Upper lobe of left lung (tissue), 6 donors: ENCODE data around the gene DEK. TPM values are rescaled to one million over a fixed set of nuclear protein-coding genes. Genes with fewer than 3 reads are reported as not detected.

ENCODE experiments used
- ATAC-seq, 2 donors: fragments of 200-7000 bp; cut with Tn5 transposase; one replicate each; pipeline ENCODE4 v1.9.1; 2022; ENCODE audit warnings: mild to moderate bottlenecking in 2 of 2, moderate library complexity in 2 of 2; ENCODE audit not compliant: low FRiP score in 2 of 2
- DNase-seq, 2 donors: peaks; one replicate each; pipeline ENCODE4 v3.0.0-alpha.2; 2019 to 2020
- H3K27ac ChIP-seq, 4 donors: fragments of 200-600 bp; sonication (generic); one replicate each; pipeline ENCODE4 v1.5.1; 2016 to 2019
- H3K27me3 ChIP-seq, 4 donors: fragments of 200-600 bp; sonication (generic); one replicate each; pipeline ENCODE4 v1.5.1; 2017 to 2019
- H3K36me3 ChIP-seq, 4 donors: fragments of 200-600 bp; sonication (generic); one replicate each; pipeline ENCODE4 v1.5.1; 2016 to 2019
- H3K4me1 ChIP-seq, 4 donors: fragments of 200-600 bp; sonication (generic); one replicate each; pipeline ENCODE4 v1.5.1; 2018 to 2019
- H3K4me3 ChIP-seq, 4 donors: fragments of 200-600 bp; sonication (generic); one replicate each; pipeline ENCODE4 v1.5.1; 2017 to 2019; ENCODE audit warnings: mild to moderate bottlenecking in 2 of 4, moderate library complexity in 1 of 4
- H3K9me3 ChIP-seq, 4 donors: fragments of 200-600 bp; sonication (generic); one replicate each; pipeline ENCODE4 v1.5.1; 2018 to 2019
- CTCF ChIP-seq, 6 experiments: fragments of 450-650 bp in 4 of 6; fragments of 200-600 bp in 2 of 6; sonication (generic) in 2 of 6; IDR thresholded peaks; one replicate each; pipeline ENCODE4 v1.5.1; 2016 to 2019; ENCODE audit warnings: antibody characterized with exemption in 6 of 6
- EP300 ChIP-seq, 4 donors: sonication (generic); formaldehyde crosslinking; IDR thresholded peaks; one replicate each; pipeline ENCODE4 v1.5.1; 2017; ENCODE audit warnings: antibody characterized with exemption in 4 of 4, control low read depth in 2 of 4
- POLR2A ChIP-seq, 4 donors: fragments of 450-650 bp; IDR thresholded peaks; one replicate each; pipeline ENCODE4 v1.5.1; 2016 to 2017; ENCODE audit warnings: antibody characterized with exemption in 4 of 4, mild to moderate bottlenecking in 2 of 4
- POLR2AphosphoS5 ChIP-seq, 2 donors: sonication (generic); formaldehyde crosslinking; IDR thresholded peaks; one replicate each; pipeline ENCODE4 v1.5.1; 2017; ENCODE audit warnings: antibody characterized with exemption in 2 of 2
- WGBS, 2 donors: methylation state at CpG; one replicate each; pipeline ENCODE4 v1.1.5; 2017 to 2018; 5-methylcytosine and 5-hydroxymethylcytosine counted together
- total RNA-seq, 6 donors: library from RNA; depleted of rRNA in 4 of 6; stranded (reverse); fragments of >200 nt in 4 of 6; gene quantifications; one replicate each; pipeline versions ENCODE4 v1.1.0 to v1.2.1, GENCODE V29; 2016 to 2021
- donor health status: DM: no; HTN: no; CAD: no; lungs with moderate emphysema.
- donor health status: DM: no; HTN: yes; CAD: no; lungs with severe emphysema.

Gene DEK
- total RNA-seq, 6 donors from 2014 or later, result 61.5 to 170 (median 92.4) TPM

- Histone ChIP-seq H3K9me3 (peaks cover 0 to 3% (median 0%) of the 10 kb centered on the region in 4 donors), H3K27me3 (no peaks in the 10 kb centered on the region), H3K27ac (peak overlapping the region; percentile 97 to 99 (median 99)), H3K4me3 (peak overlapping the region; percentile 82 to 94 (median 92)), H3K4me1 (peaks cover 30 to 40% (median 33%) of the 10 kb centered on the region in 4 donors), H3K36me3 (peaks cover 0 to 3% (median 0%) of the 10 kb centered on the region in 4 donors)
- WGBS, 2 donors, result 0% methylated on average over 27 to 28 of the region's 50 CpGs
- TF ChIP-seq POLR2AphosphoS5 (IDR thresholded peaks at IDR 0.05), result no peak
- TF ChIP-seq EP300 (IDR thresholded peaks at IDR 0.05), result no peak
- TF ChIP-seq CTCF (IDR thresholded peaks at IDR 0.05), result no peak
- TF ChIP-seq POLR2A (IDR thresholded peaks at IDR 0.05), result no peak
- ATAC-seq (no peak), DNase-seq (no peak)
These were observed 712 bp downstream of the DEK start for GRCh38 chr6:18263418-18264218.

GRCh38 chr6:18262702-18263417, 1.5 kb downstream of the DEK start:
- Histone ChIP-seq H3K9me3 (peaks cover 0 to 3% (median 0%) of the 10 kb centered on the region in 4 donors), H3K27me3 (no peaks in the 10 kb centered on the region), H3K4me3 (peak overlapping the region; percentile 82 to 94 (median 92)), H3K4me1 (peaks cover 33 to 40% (median 33%) of the 10 kb centered on the region in 4 donors), H3K36me3 (peaks cover 0 to 3% (median 1%) of the 10 kb centered on the region in 4 donors), H3K27ac (peak overlapping the region; percentile 97 to 99 (median 99))
- ATAC-seq (no peak), DNase-seq (no peak)
- WGBS, 2 donors, result 4 to 7% methylated on average over 18 of the region's 18 CpGs
- TF ChIP-seq POLR2AphosphoS5 (IDR thresholded peaks at IDR 0.05) (no peak), CTCF (IDR thresholded peaks at IDR 0.05) (no peak), POLR2A (IDR thresholded peaks at IDR 0.05) (no peak), EP300 (IDR thresholded peaks at IDR 0.05) (no peak)

- H3K27ac ChIP-seq, result peak overlapping the region in 1 of 4 donors; percentile 56
- ATAC-seq, result no peak
- 80 to 85% methylated on average over 6 of the region's 6 CpGs for WGBS, 2 donors
- DNase-seq, result no peak
- H3K36me3 ChIP-seq, result peaks cover 5 to 12% (median 9%) of the 10 kb centered on the region in 4 donors
- TF ChIP-seq CTCF (IDR thresholded peaks at IDR 0.05), result no peak
- TF ChIP-seq EP300 (IDR thresholded peaks at IDR 0.05), result no peak
- TF ChIP-seq POLR2A (IDR thresholded peaks at IDR 0.05), result no peak
- no peak for TF ChIP-seq POLR2AphosphoS5 (IDR thresholded peaks at IDR 0.05)
- peaks cover 0 to 3% (median 0%) of the 10 kb centered on the region in 4 donors for H3K9me3 ChIP-seq
- peaks cover 33 to 40% (median 33%) of the 10 kb centered on the region in 4 donors for H3K4me1 ChIP-seq
- no peaks in the 10 kb centered on the region for H3K27me3 ChIP-seq
- no peak overlapping the region for H3K4me3 ChIP-seq
These were observed 2.5 kb downstream of the DEK start for GRCh38 chr6:18261877-18262276.

- peaks cover 33 to 40% (median 33%) of the 10 kb centered on the region in 4 donors for H3K4me1 ChIP-seq
- ATAC-seq, result peak in 1 of 2 donors; percentile 44
- no peaks in the 10 kb centered on the region for H3K27me3 ChIP-seq
- TF ChIP-seq POLR2AphosphoS5 (IDR thresholded peaks at IDR 0.05), result no peak
- peak in 1 of 6 experiments; percentile 14 for TF ChIP-seq CTCF (IDR thresholded peaks at IDR 0.05)
- no peak for TF ChIP-seq POLR2A (IDR thresholded peaks at IDR 0.05)
- no peak overlapping the region for H3K4me3 ChIP-seq
- 51 to 71% methylated on average over 4 of the region's 4 CpGs for WGBS, 2 donors
- H3K9me3 ChIP-seq, result no peaks in the 10 kb centered on the region
- H3K27ac ChIP-seq, result peak overlapping the region in 3 of 4 donors; percentile 31 to 56 (median 41)
- DNase-seq, result peak in 1 of 2 donors; percentile 67
- H3K36me3 ChIP-seq, result peaks cover 8 to 25% (median 16%) of the 10 kb centered on the region in 4 donors
These were observed 3.8 kb downstream of the DEK start for GRCh38 chr6:18260448-18261106.
